Stimulated activated CD4-positive, alpha-beta T cell treated with anti-CD3 and anti-CD28 coated beads, Interleukin-2, amount 100 ng/mL, for 24 hours (primary cell): Measurements from ENCODE around the gene MEMO1.
A peak's percentile ranks its signal among the peaks of the same experiment; 100 is the strongest.
"Not testable (repeated sequence)": the region's sequence is repeated elsewhere in the genome, so short reads cannot be mapped to it uniquely, and the experiment has no call there.

Experiments used
- DNase-seq, 2 donors: peaks; one replicate each; pipeline ENCODE4 v3.0.0-alpha.2; 2020

The MEMO1 gene

DNA sequence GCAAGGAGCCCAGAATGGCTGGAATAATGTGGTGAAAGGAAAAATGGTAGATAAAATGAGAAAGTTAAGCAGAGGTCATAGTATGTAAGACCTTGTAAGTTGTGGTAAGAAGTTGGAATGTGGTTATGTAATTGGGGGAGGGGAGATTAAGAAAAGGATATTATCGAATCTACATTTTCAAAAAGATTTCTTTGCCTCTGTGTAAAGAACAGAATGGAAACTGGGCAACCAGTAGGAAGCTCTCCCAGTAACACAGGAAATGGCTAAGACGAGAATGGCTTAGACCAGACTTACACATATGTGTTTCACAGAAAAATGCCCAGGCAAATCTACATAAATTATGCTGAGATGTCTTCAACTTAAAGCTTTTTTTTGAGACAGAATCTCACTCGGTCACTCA lies 13.2 kb downstream of the MEMO1 start:
- no peak for DNase-seq

DNA sequence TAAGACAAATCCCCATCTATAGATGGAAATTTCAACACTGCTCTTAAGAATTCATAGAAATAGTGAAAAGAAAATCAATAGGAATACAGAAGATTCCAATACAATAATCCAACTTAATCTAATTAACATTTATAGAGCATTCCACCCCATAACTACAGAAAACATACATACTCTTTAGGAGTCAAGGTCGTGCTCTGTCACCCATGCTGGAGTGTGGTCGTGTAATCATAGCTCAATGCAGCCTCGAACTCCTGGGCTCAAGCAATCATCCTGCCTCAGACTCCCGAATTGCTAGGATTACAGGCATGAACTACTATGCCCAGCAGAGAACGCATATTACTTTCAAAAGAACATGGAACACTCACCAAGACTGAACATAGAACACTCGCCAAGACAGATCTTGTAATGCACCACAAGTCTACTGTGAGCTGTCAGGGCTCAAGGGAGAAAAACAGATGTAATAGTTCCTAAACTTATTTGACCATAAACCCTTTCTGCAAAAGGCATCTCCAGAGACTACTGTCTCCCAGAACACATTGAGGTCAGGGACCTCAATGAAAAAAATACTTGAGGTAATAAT lies 14.1 kb downstream of the MEMO1 start:
- DNase-seq = no peak

DNA sequence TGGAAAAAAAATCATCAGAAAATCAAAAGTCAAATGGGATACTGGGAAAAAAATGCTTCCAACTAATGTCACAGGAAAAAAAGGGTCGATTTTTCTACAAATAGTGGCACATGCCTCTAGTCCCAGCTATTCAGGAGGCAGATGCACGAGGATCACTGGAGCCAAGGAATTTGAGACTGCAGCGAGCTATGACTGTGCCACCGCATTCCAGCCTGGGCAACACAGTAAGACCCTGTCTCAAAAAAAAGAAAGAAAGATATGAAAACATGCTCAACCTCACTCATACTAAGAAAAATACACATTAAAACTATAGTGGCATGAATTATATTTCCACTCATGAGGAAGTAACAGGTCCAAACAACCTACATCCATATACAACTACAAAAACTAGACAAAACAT lies 17.9 kb downstream of the MEMO1 start:
- DNase-seq = no peak

DNA sequence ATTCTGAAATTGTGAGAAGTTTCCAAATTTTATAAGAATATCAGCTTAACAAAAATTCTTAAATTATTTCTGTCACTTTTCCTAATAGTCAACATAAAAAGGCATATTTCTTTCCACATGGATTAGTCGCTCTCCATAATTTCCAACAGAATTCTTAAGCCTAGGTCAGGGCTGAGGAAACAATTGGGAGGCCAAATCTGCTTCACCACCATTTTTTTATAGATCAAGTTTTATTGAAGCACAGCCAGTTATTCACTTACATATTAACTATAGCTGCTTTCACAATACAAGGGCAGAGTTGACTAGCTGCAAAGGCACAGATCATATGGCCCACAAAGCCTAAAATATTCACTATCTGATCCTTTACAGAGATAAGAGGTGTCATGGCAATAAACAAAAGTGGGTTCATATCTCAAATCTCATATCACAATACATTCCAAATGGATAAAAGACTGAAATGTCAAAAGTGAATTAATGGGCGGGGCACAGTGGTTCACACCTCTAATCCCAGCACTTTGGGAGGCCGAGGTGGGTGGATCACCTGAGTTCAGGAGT lies 18.7 kb downstream of the MEMO1 start:
- DNase-seq = no peak

DNA sequence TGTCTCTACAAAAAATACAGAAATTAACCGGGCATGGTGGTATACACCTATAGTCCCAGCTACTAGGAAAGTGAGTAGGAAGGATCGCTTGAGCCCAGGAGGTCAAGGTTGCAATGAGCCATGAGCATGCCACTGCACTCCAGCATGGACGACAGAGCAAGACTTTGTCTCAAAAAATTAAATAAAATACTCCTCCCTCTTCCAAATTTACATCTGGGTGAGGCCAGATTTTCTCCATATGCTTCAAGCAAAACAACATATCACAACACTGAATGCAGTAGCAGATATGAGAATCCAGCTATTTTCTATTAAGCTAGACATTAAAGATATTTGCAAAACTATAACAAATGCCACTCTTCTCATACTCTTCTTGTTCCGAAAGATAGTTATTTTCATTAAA lies 20.9 kb downstream of the MEMO1 start:
- no peak for DNase-seq

DNA sequence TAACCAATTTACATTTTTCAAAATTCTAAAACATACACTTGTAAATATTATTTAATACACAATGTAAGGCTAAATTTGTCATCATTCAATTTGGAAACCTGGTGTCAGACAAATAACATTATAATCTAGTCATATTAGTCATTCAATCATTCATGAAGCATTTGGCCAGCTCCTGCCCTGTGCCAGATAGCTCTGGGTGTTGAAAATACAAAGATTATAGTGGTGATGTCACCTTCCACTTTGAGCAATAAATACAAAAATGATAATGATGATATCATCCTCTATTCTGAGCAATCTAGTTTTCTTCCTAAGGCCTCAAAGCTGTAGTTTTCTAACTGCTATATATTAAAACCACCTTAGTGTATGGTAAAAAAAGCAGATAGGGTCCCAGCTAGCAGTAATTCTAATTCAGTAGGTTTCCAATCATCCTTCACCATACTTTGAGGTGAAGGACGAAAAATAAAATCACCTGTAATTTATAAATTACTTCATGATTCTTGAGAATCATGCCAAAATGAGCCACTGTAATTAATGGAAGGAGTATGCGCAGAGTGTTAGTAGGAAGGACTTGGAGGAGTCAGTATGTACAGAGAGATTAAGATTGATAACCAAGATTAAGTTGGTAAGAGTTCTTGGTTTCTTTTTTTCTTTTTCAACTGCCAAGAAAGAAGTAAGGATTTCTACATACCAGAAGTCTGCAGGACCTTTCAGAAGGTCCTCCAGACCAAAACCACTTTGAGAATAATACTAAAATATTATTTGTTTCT lies 23.2 kb downstream of the MEMO1 start:
- DNase-seq = no peak

DNA sequence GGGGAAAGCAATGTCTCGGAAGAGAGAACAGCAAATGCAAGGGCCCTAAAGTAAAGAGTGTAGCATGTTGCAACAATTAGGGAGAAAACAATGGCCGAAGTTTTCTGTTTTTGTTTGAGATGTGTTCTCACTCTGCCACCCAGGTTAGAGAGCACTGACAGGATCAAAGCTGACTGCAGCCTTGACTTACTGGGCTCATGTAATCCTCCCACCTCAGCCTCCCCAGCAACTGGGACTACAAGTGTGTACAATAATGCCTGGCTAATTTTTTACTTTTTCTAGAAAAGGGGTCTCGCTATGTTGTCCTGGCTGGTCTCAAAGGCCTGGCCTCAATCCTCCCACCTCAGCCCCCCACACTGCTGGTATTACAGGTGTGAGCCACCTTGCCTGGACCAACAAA lies 23.9 kb downstream of the MEMO1 start:
- no peak for DNase-seq

DNA sequence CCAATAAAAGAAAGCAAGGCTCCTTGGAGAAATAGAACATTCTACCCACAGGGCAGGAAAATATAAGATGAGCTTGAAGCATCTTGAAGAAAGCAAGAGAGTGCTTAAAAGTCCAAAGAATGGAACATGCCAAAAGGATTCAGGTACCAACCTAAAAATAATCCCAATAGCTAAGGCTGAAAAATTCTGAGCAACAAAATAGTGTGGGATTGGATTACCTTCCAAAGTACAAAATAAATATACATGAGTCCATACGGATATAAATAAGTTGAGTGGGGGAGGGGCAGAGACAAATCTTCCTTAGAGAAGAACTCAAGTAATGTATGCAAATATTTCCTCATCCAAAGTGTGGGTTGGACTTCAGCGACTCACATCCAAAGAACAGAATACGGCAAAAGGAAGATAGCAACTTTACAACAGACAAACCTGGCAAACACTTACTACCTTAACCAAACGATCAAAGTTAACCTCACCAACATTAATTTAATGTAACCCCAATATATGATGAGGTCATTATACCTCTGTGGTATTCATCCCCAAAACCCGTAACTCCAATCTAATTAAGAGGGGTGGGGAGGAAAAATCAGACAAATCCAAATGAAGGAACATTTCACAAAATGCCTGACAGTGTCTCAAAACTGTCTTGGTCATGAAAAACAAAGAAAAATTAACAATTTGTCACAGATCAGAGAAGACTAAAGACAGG lies 26.9 kb downstream of the MEMO1 start:
- no peak for DNase-seq

DNA sequence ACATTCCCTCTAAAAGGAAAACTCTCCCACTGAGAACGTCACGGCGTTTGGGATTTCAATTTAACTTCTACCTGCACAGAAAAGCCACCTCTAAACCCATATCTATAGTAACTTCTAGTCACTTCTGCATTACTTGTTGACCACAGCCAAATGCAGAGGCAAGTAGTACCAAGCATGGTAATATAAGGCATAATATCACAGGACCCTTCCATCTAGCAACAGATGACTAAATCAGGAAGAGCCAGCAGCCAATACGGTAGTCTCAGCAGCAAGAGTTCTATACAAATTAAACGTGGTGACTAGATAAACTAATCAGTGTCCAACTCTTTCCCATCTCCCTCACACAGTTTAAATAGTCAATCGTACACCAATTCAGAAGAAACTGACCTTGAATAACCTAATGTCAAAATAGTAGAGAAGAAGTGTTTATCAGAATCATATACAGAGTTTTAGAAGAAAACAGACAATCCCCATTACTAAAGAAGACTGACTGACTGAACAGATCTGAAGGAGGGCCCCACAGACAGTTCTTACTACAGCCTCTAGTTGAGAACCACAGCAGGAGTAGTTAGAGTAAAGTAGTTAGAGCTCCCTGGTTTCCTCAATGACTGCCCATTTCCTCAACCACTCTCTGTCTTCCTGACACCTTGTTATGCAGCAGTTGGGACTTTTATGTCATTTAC lies 30.0 kb downstream of the MEMO1 start:
- DNase-seq = no peak

DNA sequence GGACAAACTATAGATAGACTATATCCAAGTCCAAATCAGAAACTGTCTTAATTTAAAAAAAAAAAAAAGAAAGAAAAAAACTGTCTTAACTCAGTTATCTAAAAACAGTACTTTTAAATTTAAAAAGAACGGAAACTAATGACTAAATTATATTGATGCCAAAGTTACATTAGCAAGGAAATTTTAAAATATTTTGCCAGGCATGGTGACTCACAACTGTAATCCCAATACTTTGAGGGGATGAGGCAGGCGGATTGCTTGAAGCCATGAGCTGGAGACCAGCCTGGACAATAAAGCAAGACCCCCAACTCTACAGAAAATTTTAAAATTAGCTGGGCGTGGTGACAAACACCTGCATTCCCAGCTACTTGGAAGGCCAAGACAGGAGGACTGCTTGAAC lies 30.9 kb downstream of the MEMO1 start:
- DNase-seq = no peak

DNA sequence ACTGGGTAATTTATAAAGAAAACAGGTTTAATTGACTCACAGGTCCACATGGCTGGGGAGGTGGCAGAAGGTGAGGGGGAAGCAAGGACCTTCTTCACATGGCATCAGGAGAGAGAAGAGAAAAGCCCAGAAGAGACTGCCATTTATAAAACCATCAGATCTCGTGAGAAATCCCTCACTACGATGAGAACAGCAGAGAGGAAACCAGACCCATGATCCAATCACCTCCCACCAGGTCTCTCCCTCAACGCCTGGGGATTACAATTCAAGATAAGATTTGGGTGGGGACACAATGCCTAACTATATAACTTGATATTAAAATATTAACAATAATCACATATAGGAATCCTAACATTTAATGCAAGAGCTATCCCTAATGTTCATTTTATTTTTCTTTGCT lies 31.8 kb downstream of the MEMO1 start:
- DNase-seq = no peak

DNA sequence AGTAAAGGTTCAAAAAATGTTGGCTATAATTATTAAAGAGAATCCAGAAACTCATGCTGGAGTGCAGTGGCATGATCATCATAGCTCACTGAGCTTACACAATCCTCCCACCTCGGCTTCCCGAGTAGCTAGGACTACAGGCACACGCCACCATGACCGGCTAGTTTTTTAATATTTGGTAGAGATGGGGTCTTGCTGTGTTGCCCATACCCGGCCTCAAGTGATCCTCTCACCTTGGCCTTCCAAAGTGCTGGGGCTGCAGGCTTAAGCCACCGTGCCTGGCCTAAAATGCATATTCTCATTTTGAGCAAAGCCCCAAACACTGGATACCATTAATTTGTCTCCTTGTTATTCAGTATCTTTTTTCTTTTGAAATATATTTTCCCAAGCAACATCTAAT lies 32.4 kb downstream of the MEMO1 start:
- DNase-seq = no peak

DNA sequence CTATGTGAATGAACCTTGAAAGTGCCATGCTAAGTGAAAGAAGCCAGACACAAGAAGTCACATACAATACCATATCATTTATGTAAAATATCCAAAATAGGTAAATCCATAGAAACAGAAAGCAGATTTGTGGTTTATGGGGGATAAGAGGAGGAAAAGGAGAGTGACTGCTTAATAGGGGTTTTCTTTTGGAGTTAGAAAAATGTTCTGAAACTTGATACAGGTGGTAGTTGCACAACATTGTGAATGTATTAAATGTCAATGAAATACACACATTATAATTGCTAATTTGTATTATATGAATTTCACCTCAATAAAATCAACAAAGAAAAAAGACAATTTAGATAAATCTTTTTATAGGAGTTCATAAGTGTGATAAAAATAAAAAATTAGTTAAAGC lies 37.1 kb downstream of the MEMO1 start:
- DNase-seq = no peak

DNA sequence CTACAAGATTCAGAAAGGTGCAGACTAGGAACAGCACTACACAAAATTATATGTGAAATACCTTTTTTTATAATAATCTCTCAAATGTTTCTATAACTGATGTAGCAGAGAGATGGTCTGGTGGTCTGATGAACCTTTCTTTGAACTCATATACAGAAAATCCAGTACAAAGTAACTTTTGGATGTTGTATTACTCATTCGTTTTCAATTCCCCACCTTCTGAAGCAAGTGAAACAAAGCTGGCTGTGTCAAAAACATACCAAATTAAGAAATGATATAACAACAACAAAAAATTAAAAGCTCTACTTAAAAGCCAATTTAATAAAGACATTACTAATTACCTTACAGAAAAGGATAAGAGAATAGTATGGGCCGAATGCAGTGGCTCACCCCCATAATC lies 38.7 kb downstream of the MEMO1 start:
- no peak for DNase-seq

DNA sequence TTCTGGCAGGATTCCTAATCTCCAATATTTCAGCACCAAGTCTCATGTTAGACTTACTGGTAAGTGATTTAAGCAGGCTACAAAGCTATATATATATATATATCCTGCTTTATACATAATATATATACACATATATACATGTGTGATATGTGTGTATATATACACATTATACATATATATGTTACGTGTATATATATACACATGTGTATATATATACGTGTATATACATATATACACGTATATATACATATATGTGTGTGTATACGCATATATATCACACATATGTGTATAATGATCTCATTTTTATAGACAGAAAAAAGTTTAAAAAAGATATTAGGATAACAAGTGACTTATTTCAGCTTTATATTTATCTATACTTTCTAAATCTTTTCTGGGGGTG lies 41.6 kb downstream of the MEMO1 start:
- DNase-seq = no peak

DNA sequence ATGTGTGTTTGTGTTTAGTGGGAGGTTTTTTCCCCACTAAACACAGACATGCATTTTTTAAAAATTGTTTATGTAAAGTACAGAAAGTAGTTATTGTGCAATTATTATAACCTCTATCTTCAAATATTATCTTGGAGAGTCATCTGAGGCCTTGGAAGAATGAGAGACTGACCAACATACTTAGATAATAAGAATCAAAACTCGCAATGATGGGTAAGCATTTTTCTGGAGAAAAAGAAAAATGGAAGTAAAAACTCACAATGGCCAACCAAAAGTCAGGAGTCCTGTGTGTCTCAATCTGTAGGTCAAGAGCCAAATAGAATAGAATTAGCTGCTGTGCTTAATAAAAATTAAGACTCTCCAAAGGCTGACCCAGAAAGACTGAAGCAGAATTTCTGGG lies 43.0 kb downstream of the MEMO1 start:
- no peak for DNase-seq

DNA sequence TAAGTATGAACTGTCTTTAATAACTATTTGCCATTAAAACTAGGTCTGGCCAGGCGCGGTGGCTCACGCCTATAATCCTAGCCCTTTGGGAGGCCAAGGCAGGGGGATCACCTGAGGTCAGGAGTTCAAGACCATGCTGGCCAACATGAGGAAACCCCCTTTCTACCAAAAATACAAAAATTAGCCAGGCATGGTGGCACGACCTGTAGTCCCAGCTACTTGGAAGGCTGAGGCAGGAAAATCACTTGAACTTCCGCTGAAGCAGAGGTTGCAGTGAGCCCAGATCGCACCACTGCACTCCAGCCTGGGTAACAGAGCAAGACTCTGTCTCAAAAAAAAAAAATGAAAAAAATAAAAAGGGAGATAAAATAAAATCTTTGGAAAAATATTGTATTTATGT lies 44.4 kb downstream of the MEMO1 start:
- not testable (repeated sequence) for DNase-seq

DNA sequence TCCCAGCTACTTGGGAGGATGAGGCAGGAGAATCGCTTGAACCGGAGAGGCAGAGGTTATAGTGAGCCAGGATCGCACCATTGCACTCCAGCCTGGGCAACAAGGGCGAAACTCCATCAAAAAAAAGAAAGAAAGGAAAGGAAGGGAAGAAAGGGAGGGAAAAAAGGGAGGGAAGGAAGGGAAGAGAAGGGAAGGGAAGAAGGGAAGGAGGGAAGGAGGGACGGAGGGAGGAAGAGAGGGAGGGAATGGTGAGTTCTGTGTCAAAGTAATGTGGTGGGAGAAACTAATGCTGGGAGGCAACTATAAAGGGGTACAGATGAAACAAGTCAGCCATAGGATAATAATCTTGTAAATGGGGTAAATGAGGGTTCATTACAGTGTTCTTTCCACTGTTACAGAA lies 45.7 kb downstream of the MEMO1 start:
- no peak for DNase-seq

DNA sequence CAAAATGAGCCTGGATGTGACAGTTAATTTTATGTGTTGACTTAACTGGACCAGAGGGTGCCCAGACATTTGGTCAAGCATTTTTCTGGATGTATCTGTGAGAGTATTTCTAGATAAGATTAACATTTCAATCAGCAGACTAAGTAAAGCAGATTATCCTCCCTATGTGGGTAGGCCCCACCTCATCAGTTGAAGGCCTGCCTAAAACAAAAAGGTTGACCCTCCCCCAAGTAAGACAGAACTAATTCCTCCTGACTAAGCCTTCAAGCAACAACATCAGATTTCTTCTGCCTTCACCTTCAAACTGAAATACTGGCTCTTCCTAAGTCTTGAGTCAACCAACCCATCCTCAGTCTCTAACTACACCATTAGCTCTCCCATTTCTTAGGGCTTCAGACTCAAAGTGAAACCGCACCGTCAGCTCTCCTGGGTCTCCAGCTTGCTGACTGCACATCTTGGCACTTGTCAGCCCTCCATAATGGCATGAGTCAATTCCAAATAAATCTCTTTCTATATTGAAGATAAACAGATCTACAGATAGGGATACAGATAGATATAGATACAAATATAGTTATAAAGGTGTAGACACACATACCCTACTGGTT lies 47.9 kb downstream of the MEMO1 start:
- peak; percentile 24 to 53 for DNase-seq

DNA sequence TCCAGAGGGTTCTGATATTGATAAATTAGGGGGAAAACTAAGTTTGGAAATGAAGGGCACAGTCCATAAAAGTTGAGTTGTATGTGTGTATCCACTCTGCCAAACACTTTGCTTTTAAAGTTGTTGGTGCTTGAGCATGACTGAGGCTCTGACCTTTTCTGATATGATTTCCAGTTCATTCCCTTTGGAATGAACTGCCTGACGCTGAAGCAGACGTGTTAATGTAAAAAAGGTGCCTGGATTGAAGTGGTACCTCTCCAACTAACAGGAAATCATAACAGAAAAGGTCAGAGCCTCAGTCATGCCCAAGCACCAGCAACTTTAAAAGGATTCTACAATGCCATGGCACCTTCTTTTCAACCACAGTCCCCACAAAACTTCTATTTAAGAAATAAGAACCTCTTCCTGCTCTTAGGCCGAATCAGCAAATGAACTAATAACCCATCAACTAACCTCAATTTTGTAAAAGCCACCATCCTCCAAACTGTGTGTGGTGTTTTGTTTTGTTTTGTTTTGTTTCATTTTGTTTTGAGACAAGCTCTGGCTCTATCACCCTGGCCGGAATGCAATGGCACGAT lies 52.6 kb downstream of the MEMO1 start:
- no peak for DNase-seq

DNA sequence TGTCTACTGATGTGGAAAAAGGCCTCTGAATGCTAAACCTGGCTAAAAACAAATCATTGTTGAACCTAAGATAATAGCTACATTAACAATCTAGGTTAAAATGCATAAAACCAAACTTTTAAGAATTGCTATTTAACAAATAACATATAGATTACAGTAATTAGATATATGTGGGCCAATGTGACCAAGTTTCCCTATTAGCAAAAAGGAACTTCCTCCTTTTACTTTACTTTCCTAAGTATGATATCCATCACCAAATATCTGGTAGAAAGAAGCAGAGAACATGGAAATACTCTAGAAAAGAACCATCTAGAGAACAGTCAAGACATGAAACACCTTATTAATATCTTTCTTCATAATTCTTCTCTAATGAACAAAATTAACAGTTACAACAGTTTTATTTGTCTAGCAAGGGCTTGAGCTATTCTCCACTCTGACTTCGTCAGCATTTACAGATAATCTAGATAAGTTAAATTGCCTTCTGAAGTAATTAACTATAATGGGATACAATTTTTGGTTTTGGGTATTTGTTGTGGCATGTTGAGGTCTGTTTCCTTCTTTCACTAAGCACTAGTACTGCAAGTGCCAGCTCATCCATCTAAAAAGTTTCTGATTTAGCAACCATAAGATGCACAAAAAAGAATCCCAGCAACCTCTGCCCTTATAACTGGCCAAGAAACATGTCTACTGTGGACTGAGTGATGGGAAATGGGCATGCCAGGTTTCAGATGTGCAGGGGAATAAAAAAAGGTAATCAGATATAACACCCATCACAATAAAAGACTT lies 53.3 kb downstream of the MEMO1 start:
- no peak for DNase-seq

DNA sequence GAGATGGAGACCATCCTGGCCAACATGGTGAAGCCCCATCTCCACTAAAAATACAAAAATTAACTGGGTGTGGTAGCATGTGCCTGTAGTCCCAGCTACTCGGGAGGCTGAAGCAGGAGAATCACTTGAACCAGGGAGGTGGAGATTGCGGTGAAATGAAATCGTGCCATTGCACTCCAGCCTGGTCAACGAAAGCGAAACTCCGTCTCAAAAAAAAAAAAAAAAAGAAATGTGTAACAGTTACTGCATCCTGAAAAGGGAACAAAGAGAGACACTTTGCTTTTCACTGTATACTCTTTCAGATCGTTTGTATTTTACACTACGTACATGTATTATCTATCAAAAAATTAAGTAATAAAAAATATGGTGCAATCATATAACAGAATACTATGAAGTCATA lies 53.9 kb downstream of the MEMO1 start:
- DNase-seq = not testable (repeated sequence)
